T-helper 22 cell (primary cell): ENCODE measurements around the gene OSCP1.

Source experiments
- DNase-seq: peaks from one replicate; pipeline ENCODE4 v3.0.0-alpha.2; 2020; ENCODE audit warnings: low read depth

Gene OSCP1

GRCh38 chr1:36401602-36402503 is 48.4 kb downstream of the OSCP1 start:
- DNase-seq, result no peak

DNA sequence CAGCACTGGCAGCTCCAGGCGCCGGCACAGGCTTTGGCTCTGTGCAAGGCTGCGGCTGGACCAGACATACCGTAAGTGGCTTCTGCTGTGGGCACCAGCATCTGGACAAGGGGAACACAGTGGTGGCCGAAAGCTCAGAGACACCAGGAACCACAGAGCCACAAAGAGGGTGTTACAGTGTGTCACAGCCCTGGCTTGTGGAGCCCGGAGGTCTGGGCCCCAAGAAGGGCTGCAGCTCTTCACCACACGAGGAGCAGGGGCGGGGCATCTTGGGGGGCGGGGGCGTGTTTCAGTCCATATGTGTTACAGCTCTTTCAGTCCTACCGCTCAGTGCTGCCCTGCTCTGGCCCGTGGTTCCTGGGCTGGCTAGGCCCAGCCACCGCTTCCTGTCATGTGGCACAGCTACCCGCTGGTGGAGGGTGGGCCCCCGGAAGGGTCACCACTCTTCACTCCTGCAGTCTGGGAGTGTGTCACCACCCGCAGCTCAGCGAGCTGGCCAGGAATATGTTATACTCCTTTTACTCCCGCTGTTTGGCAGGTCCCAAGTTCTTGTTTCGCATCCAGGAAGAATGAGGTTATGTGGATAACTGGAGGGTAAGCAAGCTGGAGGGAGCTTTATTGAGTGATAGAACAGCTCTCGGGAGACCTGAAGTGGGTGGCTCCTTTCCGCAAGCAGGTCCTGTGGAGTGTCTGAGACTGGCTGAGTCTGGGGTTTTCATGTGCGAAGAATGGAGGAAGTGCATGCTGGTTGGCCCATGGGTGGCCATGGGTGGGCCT is 49.2 kb downstream of the OSCP1 start:
- no peak for DNase-seq

GRCh38 chr1:36400514-36400824 is 49.8 kb downstream of the OSCP1 start:
- no peak for DNase-seq

DNA sequence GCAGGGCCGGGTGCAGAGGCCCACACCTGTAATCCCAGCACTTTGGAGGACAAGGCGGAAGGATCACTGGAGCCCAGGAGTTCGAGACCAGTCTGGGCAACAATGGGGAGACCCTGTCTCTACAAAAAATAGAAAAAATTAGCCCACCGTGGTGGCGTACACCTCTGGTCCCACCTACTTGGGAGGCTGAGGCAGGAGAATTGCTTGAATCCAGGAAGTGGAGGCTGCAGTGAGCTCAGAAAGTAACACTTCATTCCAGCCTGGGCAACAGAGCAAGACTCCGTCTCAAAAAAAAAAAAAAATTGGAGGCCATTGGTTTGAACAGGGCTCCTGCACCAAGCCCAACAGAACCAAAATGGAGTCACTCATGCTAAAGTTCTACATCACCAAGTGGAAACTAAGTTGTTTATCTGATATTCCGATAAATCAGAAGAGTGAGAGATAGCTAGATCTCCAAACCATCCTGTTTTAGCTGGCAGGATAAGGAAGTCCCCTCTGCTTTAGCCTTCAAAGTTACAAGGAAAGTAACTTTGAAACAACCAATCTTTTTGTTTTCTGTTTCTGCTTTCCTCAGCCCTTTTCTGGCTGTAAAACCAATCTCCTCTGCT is 51.8 kb downstream of the OSCP1 start:
- no peak for DNase-seq

GRCh38 chr1:36397378-36398230 is 52.6 kb downstream of the OSCP1 start, which contains the start of gene LSM10:
TSS of gene LSM10 (minus strand) at chr1:36397908. CDS start at chr1:36394129, 3,779 bp downstream.
- DNase-seq, result peak; percentile 81

DNA sequence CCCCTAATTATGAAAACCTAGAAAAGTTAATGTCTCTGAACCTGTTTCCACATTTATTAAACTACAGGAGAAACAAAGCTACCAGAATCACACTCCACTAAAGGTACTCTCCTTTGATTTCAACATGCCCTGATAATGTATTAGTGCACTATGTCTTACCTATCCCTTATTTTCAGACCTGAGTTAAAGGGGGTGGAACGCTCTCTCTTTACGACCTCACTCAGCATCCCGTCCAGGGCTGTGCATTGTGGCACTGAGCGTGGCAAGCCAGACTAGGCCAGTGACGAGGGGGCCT is 53.2 kb downstream of the OSCP1 start:
- no peak for DNase-seq

DNA sequence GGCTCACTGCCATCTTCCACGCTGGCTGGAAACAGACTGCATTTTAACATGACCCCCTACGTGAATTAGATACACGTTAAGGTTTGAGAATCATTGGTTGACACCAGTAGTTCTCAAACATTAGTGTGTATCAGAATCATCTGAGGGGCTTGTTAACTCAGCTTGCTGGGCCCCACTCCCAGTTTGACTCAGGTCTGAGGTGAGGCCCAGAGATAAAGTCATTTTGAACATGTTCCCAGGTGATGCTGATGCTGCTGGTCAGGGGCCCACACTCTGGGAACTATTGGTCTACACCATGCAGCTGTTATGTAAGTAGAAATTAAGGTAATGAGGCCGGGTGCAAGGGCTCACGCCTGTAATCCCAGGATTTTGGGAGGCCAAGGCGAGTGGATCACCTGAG is 53.9 kb downstream of the OSCP1 start:
- DNase-seq, result no peak

DNA sequence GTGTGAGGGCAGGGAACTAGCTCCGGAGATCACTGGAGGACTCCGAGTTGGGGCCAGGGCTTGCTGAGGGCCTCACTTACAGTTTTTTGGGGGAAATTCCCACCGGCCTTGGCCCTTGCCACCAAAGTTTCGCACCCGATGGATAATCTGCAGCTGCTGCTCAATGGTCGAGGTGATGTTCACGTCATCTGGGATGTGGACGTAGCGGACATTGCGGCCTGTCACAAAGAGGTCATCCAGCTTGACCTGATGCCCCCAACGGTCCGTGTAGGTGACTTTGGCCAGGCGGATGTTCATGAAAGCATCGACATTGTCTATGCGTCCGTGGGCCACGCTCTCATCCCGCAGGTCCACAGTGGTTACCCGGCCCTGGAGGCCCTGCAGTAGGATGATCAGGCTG is 56.6 kb downstream of the OSCP1 start:
- no peak for DNase-seq

GRCh38 chr1:36392836-36393235 is 57.4 kb downstream of the OSCP1 start:
- no peak for DNase-seq

DNA sequence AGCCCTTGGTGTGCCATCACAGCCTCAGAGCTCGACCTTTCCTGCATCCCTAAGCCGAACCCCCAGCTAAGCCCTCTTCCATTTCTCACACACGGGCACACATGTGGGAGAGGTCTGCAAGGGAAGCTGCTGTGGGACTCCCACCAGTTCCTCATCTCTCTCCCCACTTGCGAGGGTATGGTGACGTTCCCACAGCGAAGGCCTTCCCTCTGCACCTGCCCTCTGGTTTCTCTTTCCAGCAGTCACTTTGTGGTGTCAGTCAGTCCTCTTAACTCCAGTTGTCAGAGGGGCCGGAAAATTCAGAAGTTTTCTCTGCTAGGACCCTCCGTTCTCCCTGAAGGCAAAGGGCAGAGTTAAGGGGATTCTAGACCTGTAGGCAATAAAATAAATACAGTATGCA is 59.0 kb downstream of the OSCP1 start:
- no peak for DNase-seq

GRCh38 chr1:36390411-36390810 is 59.8 kb downstream of the OSCP1 start:
- no peak for DNase-seq

- DNase-seq, result no peak
Observed at GRCh38 chr1:36389999-36390398, 60.3 kb downstream of the OSCP1 start.

GRCh38 chr1:36389261-36389660 is 61.0 kb downstream of the OSCP1 start:
- DNase-seq, result no peak

- DNase-seq, result no peak
Observed at GRCh38 chr1:36387141-36387949, 62.9 kb downstream of the OSCP1 start.

DNA sequence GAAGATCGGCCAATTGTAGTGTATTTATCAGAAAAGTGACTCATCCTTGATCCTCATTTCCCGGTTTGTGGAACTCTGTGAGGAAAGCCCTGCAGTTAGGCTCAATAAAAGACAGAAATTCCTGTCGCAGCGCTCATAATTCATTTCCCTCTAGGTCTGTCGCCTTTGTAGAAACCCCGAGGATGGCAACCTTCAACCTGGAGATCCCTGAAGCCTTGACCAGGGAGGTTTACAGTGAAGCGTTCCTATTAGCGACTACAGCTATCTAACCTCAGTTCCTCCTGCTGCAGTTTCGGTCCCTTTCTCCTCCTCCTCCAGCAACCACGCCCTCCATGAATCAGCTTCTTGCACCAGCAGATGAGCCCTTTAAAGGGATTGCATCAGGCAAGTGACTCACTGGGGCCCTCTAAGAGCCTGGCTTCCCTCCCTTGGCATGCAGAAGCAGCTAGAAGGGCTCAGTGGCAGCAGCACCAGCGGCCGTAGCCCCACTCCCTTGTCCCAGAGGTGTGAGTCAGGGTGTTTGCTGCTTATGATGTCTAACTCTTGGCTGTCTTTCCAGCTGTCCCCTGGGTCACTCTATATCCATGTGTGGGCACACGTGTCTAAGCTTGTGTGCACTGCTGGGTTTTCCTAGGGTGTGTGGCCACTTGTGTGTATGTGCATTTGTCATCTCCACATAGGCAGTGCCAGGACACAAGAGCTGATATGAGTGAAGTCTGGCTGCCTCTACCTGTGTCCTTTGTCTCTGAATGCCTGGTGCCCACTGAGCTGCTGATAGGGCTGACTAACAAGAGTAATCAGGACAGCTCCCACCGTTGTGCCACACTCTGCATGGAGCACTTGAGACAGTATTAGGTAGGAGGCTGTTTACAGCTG is 63.7 kb downstream of the OSCP1 start:
- DNase-seq, result peak; percentile 90

- DNase-seq, result peak; percentile 98
Observed at GRCh38 chr1:36385410-36386264, 64.6 kb downstream of the OSCP1 start, which contains the start of gene STK40. TSS of gene STK40 (minus strand) at chr1:36385924. CDS start at chr1:36361332, 24,592 bp downstream.

GRCh38 chr1:36384542-36385409 is 65.5 kb downstream of the OSCP1 start:
- DNase-seq, result peak; percentile 28

DNA sequence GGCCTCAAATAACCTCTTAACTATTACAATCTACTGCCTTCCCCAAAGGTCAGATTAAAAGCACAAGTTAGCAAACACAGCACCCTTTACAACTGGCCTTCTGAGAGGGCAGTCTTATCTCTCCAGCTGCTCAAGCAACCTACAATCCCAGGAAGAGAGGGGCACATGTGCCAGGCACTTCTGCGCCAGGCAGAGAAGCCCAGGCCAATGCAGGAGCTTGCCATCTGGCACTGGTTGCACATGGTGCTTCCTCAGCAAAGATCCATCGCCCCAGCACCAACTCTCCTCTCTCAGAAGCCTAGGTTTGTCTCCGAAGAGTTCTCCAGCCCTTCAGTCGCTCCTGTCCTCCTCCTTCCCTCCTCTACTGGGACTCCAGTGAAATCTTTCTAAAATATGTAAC is 67.0 kb downstream of the OSCP1 start:
- DNase-seq, result no peak
